IMR-90 (cell line): Measurements from ENCODE around the gene AMOTL1. TPM values are rescaled to one million over a fixed set of nuclear protein-coding genes. Genes with fewer than 3 reads are reported as not detected.

Experiments used
- ATAC-seq: fragments of 200-7000 bp; cut with Tn5 transposase; 2 replicates; pipeline ENCODE4 v1.9.1; 2020; ENCODE audit warnings: low read depth, mild to moderate bottlenecking, moderate library complexity
- BruUV-seq: library from RNA; stranded (reverse); fragments of 400-500 nt; replicated peaks from 2 replicates; lab custom pipeline; 2021; lab: Mats Ljungman, UMichigan
- CTCF ChIA-PET: fragments of 300-600 bp; formaldehyde crosslinking; extraction: SDS; loops from one replicate; lab custom pipeline; 2021; ENCODE audit warnings: antibody characterized with exemption; lab: Yijun Ruan, JAX
- POLR2A ChIA-PET: fragments of 300-600 bp; sonication (Branson Sonifier 250); formaldehyde crosslinking; loops from one replicate; lab custom pipeline; 2022; ENCODE audit warnings: antibody characterized with exemption; ENCODE audit not compliant: unreplicated experiment; lab: Charles Lee
- DNase-seq: peaks from one replicate; pipeline ENCODE4 v3.0.0; 2013
- H2AFZ ChIP-seq: replicated peaks from 2 replicates; pipeline ENCODE3; 2013; ENCODE audit warnings: low read length, mild to moderate bottlenecking; ENCODE audit not compliant: poor library complexity
- H2AK5ac ChIP-seq: 2 replicates; pipeline ENCODE4 v1.6.1; 2013; ENCODE audit warnings: low read depth, low read length, inconsistent platforms
- H2AK9ac ChIP-seq: replicated peaks from 2 replicates; pipeline ENCODE3; 2013; ENCODE audit warnings: mild to moderate bottlenecking, low read depth, low read length, moderate library complexity; ENCODE audit not compliant: poor library complexity
- H2BK120ac ChIP-seq: 2 replicates; pipeline ENCODE4 v1.6.1; 2013; ENCODE audit warnings: low read depth, low read length, inconsistent platforms
- H2BK15ac ChIP-seq: 3 replicates; pipeline ENCODE4 v1.6.1; 2013; ENCODE audit warnings: low read depth, low read length, inconsistent platforms
- H2BK20ac ChIP-seq: 2 replicates; pipeline ENCODE4 v1.6.1; 2013; ENCODE audit warnings: low read depth, mild to moderate bottlenecking, inconsistent platforms, low read length, moderate library complexity
- H2BK5ac ChIP-seq: 2 replicates; pipeline ENCODE4 v1.6.1; 2013; ENCODE audit warnings: mild to moderate bottlenecking, low read depth, low read length, inconsistent platforms; ENCODE audit not compliant: poor library complexity, severe bottlenecking
- H3K14ac ChIP-seq: replicated peaks from 2 replicates; pipeline ENCODE4 v1.6.1; 2013; ENCODE audit warnings: low read depth, low read length, inconsistent platforms
- H3K18ac ChIP-seq: 2 replicates; pipeline ENCODE4 v1.6.1; 2013; ENCODE audit warnings: low read depth, low read length, control low read depth
- H3K23ac ChIP-seq: 2 replicates; pipeline ENCODE4 v1.6.1; 2013; ENCODE audit warnings: low read depth, low read length, inconsistent platforms
- H3K27ac ChIP-seq: 2 replicates; pipeline ENCODE4 v1.5.1; 2013; ENCODE audit warnings: mild to moderate bottlenecking, control low read depth, low read length; ENCODE audit not compliant: insufficient read depth
- H3K27me3 ChIP-seq: 2 replicates; pipeline ENCODE4 v1.6.1; 2013; ENCODE audit warnings: low read length; ENCODE audit not compliant: control insufficient read depth, insufficient read depth
- H3K36me3 ChIP-seq: 2 replicates; pipeline ENCODE4 v1.6.1; 2013; ENCODE audit warnings: low read length, mixed read lengths; ENCODE audit not compliant: control insufficient read depth, insufficient read depth
- H3K4ac ChIP-seq: 2 replicates; pipeline ENCODE4 v1.6.1; 2013; ENCODE audit warnings: low read depth, low read length, inconsistent platforms
- H3K4me1 ChIP-seq: 2 replicates; pipeline ENCODE4 v1.6.1; 2013; ENCODE audit warnings: low read length, mixed read lengths; ENCODE audit not compliant: control insufficient read depth, insufficient read depth
- H3K4me2 ChIP-seq: 2 replicates; pipeline ENCODE4 v1.6.1; 2013; ENCODE audit warnings: low read depth, mild to moderate bottlenecking, control low read depth, low read length, moderate library complexity
- H3K4me3 ChIP-seq: 2 replicates; pipeline ENCODE4 v1.5.1; 2013; ENCODE audit warnings: low read depth, mild to moderate bottlenecking, control low read depth, low read length, moderate library complexity; ENCODE audit not compliant: insufficient read depth
- H3K56ac ChIP-seq: 2 replicates; pipeline ENCODE4 v1.6.1; 2013; ENCODE audit warnings: low read length, inconsistent platforms; ENCODE audit not compliant: insufficient read depth; ENCODE audit errors: extremely low read depth
- H3K79me1 ChIP-seq, 2 experiments: 2 replicates each; pipeline ENCODE4 v1.6.1; 2013; ENCODE audit warnings: low read length in 2 of 2, inconsistent platforms in 1 of 2, low read depth in 1 of 2
- H3K9ac ChIP-seq: 2 replicates; pipeline ENCODE4 v1.6.1; 2013; ENCODE audit warnings: low read depth, low read length, control low read depth
- H3K9me1 ChIP-seq: 2 replicates; pipeline ENCODE4 v1.6.1; 2013; ENCODE audit warnings: low read length, inconsistent platforms; ENCODE audit not compliant: insufficient read depth
- H3K9me3 ChIP-seq: 2 replicates; pipeline ENCODE4 v1.6.1; 2013; ENCODE audit warnings: low read length; ENCODE audit not compliant: control insufficient read depth, insufficient read depth
- H4K20me1 ChIP-seq: 2 replicates; pipeline ENCODE4 v1.6.1; 2013; ENCODE audit warnings: low read length, inconsistent platforms; ENCODE audit not compliant: insufficient read depth
- H4K5ac ChIP-seq: 2 replicates; pipeline ENCODE4 v1.6.1; 2013; ENCODE audit warnings: mild to moderate bottlenecking, low read depth, low read length, control low read depth
- H4K8ac ChIP-seq, 2 experiments: 2 replicates each; pipeline ENCODE4 v1.6.1; 2013; ENCODE audit warnings: low read depth in 2 of 2, low read length in 2 of 2, control low read depth in 1 of 2, inconsistent platforms in 1 of 2
- H4K91ac ChIP-seq: 2 replicates; pipeline ENCODE4 v1.6.1; 2013; ENCODE audit warnings: low read depth, low read length, inconsistent platforms; ENCODE audit not compliant: insufficient read depth
- BHLHE40 ChIP-seq: fragments of 150-350 bp; IDR thresholded peaks from 2 replicates; pipeline ENCODE4 v1.6.1; 2016; ENCODE audit warnings: mild to moderate bottlenecking, low read depth, low read length
- CTCF ChIP-seq: conservative IDR thresholded peaks from 2 replicates; pipeline ENCODE4 v1.5.1; 2012; ENCODE audit warnings: mild to moderate bottlenecking, low read depth, low read length, improper control_type of control experiment
- ELK1 ChIP-seq: fragments of 150-350 bp; IDR thresholded peaks from 2 replicates; pipeline ENCODE4 v1.6.1; 2016; ENCODE audit warnings: low read depth, mild to moderate bottlenecking, low read length, moderate library complexity, borderline replicate concordance
- MAZ ChIP-seq: IDR thresholded peaks from 2 replicates; pipeline ENCODE4 v1.6.1; 2012; ENCODE audit warnings: low read depth, mild to moderate bottlenecking, low read length, improper control_type of control experiment, moderate library complexity, borderline replicate concordance
- MXI1 ChIP-seq: IDR thresholded peaks from 2 replicates; pipeline ENCODE4 v1.6.1; 2012; ENCODE audit warnings: low read depth, mild to moderate bottlenecking, low read length, moderate library complexity, borderline replicate concordance
- NFE2L2 ChIP-seq: fragments of 150-350 bp; IDR thresholded peaks from 2 replicates; pipeline ENCODE4 v1.6.1; 2016; ENCODE audit warnings: low read depth, mild to moderate bottlenecking, low read length
- WGBS, 2 experiments: methylation state at CpG; one replicate each; pipeline versions ENCODE4 v1.1.5 to v1.1.7; 2013; ENCODE audit warnings: missing lambda C conversion rate in 2 of 2; ENCODE audit not compliant: insufficient read length in 1 of 2; ENCODE audit errors: extremely low coverage in 2 of 2; 5-methylcytosine and 5-hydroxymethylcytosine counted together
- dilution Hi-C: fragments of 300-500 bp; cut with HindIII; formaldehyde crosslinking; loops from one replicate; pipeline ENCODE4 v1.14.3; 2018; ENCODE audit warnings: low sequenced_read_pairs; ENCODE audit not compliant: unreplicated experiment
- in situ Hi-C: fragments of 300-500 bp; cut with MboI; formaldehyde crosslinking; loops from 3 replicates; pipeline ENCODE4 v1.14.3; 2019; ENCODE audit warnings: low sequenced_read_pairs, inconsistent platforms, mixed read lengths
- intact Hi-C: fragments of 100-400 bp; cut with micrococcal nuclease; formaldehyde crosslinking; loops from 2 replicates; pipeline ENCODE4 v1.10.0; 2022
- polyA plus RNA-seq, 3 experiments: library from polyadenylated mRNA; depleted of rRNA; stranded (reverse); fragments of >200 nt; gene quantifications; 2 replicates each; pipeline ENCODE4 v1.2.3, GENCODE V29; 2012; ENCODE audit warnings: low replicate concordance in 1 of 3
- total RNA-seq: library from RNA; depleted of rRNA; stranded (reverse); fragments of >200 nt; gene quantifications from 2 replicates; pipeline ENCODE4 v1.2.3, GENCODE V29; 2012

AMOTL1 gene
- total and polyA plus RNA-seq, 2 of the 4 experiments (the other 2 are of a cell fraction): 18.6 to 49.5 TPM

GRCh38 chr11:94809251-94809650 is 41.1 kb downstream of the AMOTL1 start:
- no peak overlapping the region for H2AFZ ChIP-seq
- H3K9me3 ChIP-seq: no peaks in the 10 kb centered on the region
- peaks cover 37% of the 10 kb centered on the region for H3K4me1 ChIP-seq
- dilution Hi-C loops: no loop called here
- H2BK15ac ChIP-seq: peak overlapping the region; percentile 43; the same call in 2 of the 3 replicates
- intact Hi-C loops: loop anchor here (5.0 kb wide), 1 partner anchor 38 kb away; no protein-coding TSS in a partner anchor
- no TSS peak for BruUV-seq
- in situ Hi-C loops: no loop called here
- peaks cover 45 to 67% of the 10 kb centered on the region in 2 experiments for H3K79me1 ChIP-seq
- TF ChIP-seq ELK1: no peak
- TF ChIP-seq BHLHE40: no peak
- TF ChIP-seq MXI1: no peak
- TF ChIP-seq MAZ: no peak
- TF ChIP-seq CTCF: no peak
- no peak for TF ChIP-seq NFE2L2
- no peak overlapping the region for H3K4me3 ChIP-seq
- DNase-seq (peak; percentile 63), ATAC-seq (peak; percentile 46)
- H3K4me2 ChIP-seq: no peak overlapping the region
- no peak overlapping the region for H3K9ac ChIP-seq
- peak overlapping the region; percentile 40; the same call in 1 of the 2 replicates for H3K27ac ChIP-seq
- peak overlapping the region; percentile 64; the same call in 1 of the 2 replicates for H2BK20ac ChIP-seq
- H3K4ac ChIP-seq: peak overlapping the region; percentile 53
- WGBS, 2 experiments: no CpG with 5 or more reads among the region's 5 CpGs
- no peaks in the 10 kb centered on the region; the same call in 1 of the 2 replicates for H4K20me1 ChIP-seq
- H4K5ac ChIP-seq: peak overlapping the region; percentile 1; the same call in 1 of the 2 replicates
- peak overlapping the region in 1 of 2 experiments; percentile 84; a peak in 2 of 4 replicates for H4K8ac ChIP-seq
- H2AK9ac ChIP-seq: no peak overlapping the region
- ChIA-PET CTCF (no interaction called here), POLR2A (no interaction called here)
- peak overlapping the region; percentile 62 for H2BK5ac ChIP-seq
- H3K14ac ChIP-seq: peak overlapping the region; percentile 57
- H4K91ac ChIP-seq: peak overlapping the region; percentile 65
- H3K56ac ChIP-seq: no peak overlapping the region
- H3K36me3 ChIP-seq: peaks cover 20% of the 10 kb centered on the region
- peak overlapping the region; percentile 46 for H3K23ac ChIP-seq
- peak overlapping the region; percentile 88 for H2AK5ac ChIP-seq
- no peaks in the 10 kb centered on the region for H3K27me3 ChIP-seq
- peak overlapping the region; percentile 66 for H2BK120ac ChIP-seq
- peaks cover 28% of the 10 kb centered on the region for H3K9me1 ChIP-seq
- H3K18ac ChIP-seq: peak overlapping the region; percentile 33
